HG02981 (cell line): Measurements from ENCODE around the gene NDUFS6.
"Not testable (repeated sequence)": the region's sequence is repeated elsewhere in the genome, so short reads cannot be mapped to it uniquely, and the experiment has no call there.

ENCODE experiments used
- ATAC-seq: cut with Tn5 transposase; IDR thresholded peaks from one replicate; pipeline ENCODE4 v1.9.1; 2021; ENCODE audit warnings: mild to moderate bottlenecking, moderate library complexity; ENCODE audit not compliant: unreplicated experiment

NDUFS6 gene

GRCh38 chr5:1814183-1815020 is 13.2 kb downstream of the NDUFS6 start:
- ATAC-seq, result no peak

GRCh38 chr5:1815071-1815786 is 14.0 kb downstream of the NDUFS6 start:
- ATAC-seq, result no peak

GRCh38 chr5:1815881-1816292 is 14.7 kb downstream of the NDUFS6 start:
- no peak for ATAC-seq

- ATAC-seq, result not testable (repeated sequence)
Measured at GRCh38 chr5:1816495-1817089, 15.4 kb downstream of the NDUFS6 start.

GRCh38 chr5:1817261-1818043 is 16.2 kb downstream of the NDUFS6 start:
- no peak for ATAC-seq

- no peak for ATAC-seq
Measured at GRCh38 chr5:1818784-1819183, 17.6 kb downstream of the NDUFS6 start.

GRCh38 chr5:1819458-1819857 is 18.3 kb downstream of the NDUFS6 start:
- no peak for ATAC-seq

GRCh38 chr5:1820381-1820780 is 19.2 kb downstream of the NDUFS6 start:
- ATAC-seq, result no peak

GRCh38 chr5:1820926-1821325 is 19.7 kb downstream of the NDUFS6 start:
- ATAC-seq, result no peak

GRCh38 chr5:1821862-1822261 is 20.7 kb downstream of the NDUFS6 start:
- ATAC-seq, result no peak

- no peak for ATAC-seq
Measured at GRCh38 chr5:1823381-1824034, 22.3 kb downstream of the NDUFS6 start.

- no peak for ATAC-seq
Measured at GRCh38 chr5:1824109-1824821, 23.1 kb downstream of the NDUFS6 start.

- ATAC-seq, result no peak
Measured at GRCh38 chr5:1824903-1825841, 24.0 kb downstream of the NDUFS6 start.

GRCh38 chr5:1826235-1826980 is 25.2 kb downstream of the NDUFS6 start:
- ATAC-seq, result no peak

- no peak for ATAC-seq
Measured at GRCh38 chr5:1827025-1827885, 26.0 kb downstream of the NDUFS6 start.

- no peak for ATAC-seq
Measured at GRCh38 chr5:1827886-1828397, 26.7 kb downstream of the NDUFS6 start.
